A549 (cell line): ENCODE results near the gene HOXC13. TPM values are rescaled to one million over a fixed set of nuclear protein-coding genes. Genes with fewer than 3 reads are reported as not detected.

ENCODE experiments used
- ATAC-seq, 2 experiments: fragments of 200-7000 bp in 1 of 2; fragments of >200 bp in 1 of 2; cut with Nextera tagmentation in 1 of 2; cut with Tn5 transposase in 1 of 2; 3 replicates each; pipeline versions ENCODE4 v1.8.0 to v1.9.1; 2018 to 2020; ENCODE audit warnings: mild to moderate bottlenecking in 1 of 2, moderate library complexity in 1 of 2
- CTCF ChIA-PET: fragments of 300-600 bp; sonication (Branson Sonifier 250); formaldehyde crosslinking; extraction: SDS; loops from one replicate; lab custom pipeline; 2021; ENCODE audit warnings: antibody characterized with exemption, inconsistent platforms; lab: Yijun Ruan, JAX
- POLR2A ChIA-PET: fragments of 350-600 bp; formaldehyde crosslinking; extraction: SDS; loops from one replicate; lab custom pipeline; 2021; ENCODE audit warnings: antibody characterized with exemption, inconsistent platforms; lab: Yijun Ruan, JAX
- DNase-seq, 2 experiments: peaks; one replicate each; pipeline versions ENCODE4 v3.0.0 to v3.0.0-alpha.2; 2011 to 2016; ENCODE audit warnings: low read depth in 1 of 2, low spot score in 1 of 2
- FAIRE-seq: peaks from 2 replicates; lab custom pipeline; 2011; peaks lifted over from hg19 to GRCh38; lab: Jason Lieb, UNC
- H3K27ac ChIP-seq, 2 experiments: fragments of >200 bp; sonication (Bioruptor Twin); formaldehyde crosslinking; 3 replicates each; pipeline ENCODE4 v1.5.1; 2016 to 2017
- H3K4me1 ChIP-seq: fragments of >200 bp; sonication (Bioruptor Twin); formaldehyde crosslinking; 3 replicates; pipeline ENCODE4 v1.6.1; 2016
- H3K4me2 ChIP-seq: fragments of >200 bp; sonication (Bioruptor Twin); formaldehyde crosslinking; 3 replicates; pipeline ENCODE4 v1.6.1; 2016
- H3K4me3 ChIP-seq: fragments of >200 bp; sonication (Bioruptor Twin); formaldehyde crosslinking; 3 replicates; pipeline ENCODE4 v1.5.1; 2016
- H3K9me3 ChIP-seq: fragments of >200 bp; sonication (Bioruptor Twin); formaldehyde crosslinking; 3 replicates; pipeline ENCODE4 v1.6.1; 2016
- BCL3 ChIP-seq: fragments of >200 bp; sonication (Bioruptor Twin); formaldehyde crosslinking; IDR thresholded peaks from 3 replicates; pipeline ENCODE4 v1.6.1; 2016
- BHLHE40 ChIP-seq: IDR thresholded peaks from 2 replicates; pipeline ENCODE4 v1.6.1; 2012; ENCODE audit warnings: low read depth, low read length, inconsistent platforms
- CBX2 ChIP-seq: fragments of 200-600 bp; sonication (generic); IDR thresholded peaks from 2 replicates; pipeline ENCODE4 v1.6.1; 2016; ENCODE audit warnings: low read depth, mild to moderate bottlenecking, borderline replicate concordance
- CBX8 ChIP-seq: fragments of 200-600 bp; sonication (generic); IDR thresholded peaks from 2 replicates; pipeline ENCODE4 v1.6.1; 2016
- CHD4 ChIP-seq: fragments of 200-600 bp; sonication (generic); IDR thresholded peaks from 2 replicates; pipeline ENCODE4 v1.6.1; 2016; ENCODE audit warnings: antibody characterized with exemption, mild to moderate bottlenecking, borderline replicate concordance
- CTCF ChIP-seq: fragments of >200 bp; sonication (Bioruptor Twin); formaldehyde crosslinking; IDR thresholded peaks from 3 replicates; pipeline ENCODE4 v1.5.1; 2016
- EP300 ChIP-seq, 2 experiments: fragments of >200 bp; sonication (Bioruptor Twin); formaldehyde crosslinking; IDR thresholded peaks; 2 replicates in 1 of 2; 3 replicates in 1 of 2; pipeline ENCODE4 v1.6.1; 2016 to 2017
- FOSL2 ChIP-seq, 2 experiments: fragments of 450-650 bp in 1 of 2; fragments of >200 bp in 1 of 2; sonication (Bioruptor Twin) in 1 of 2; formaldehyde crosslinking; IDR thresholded peaks; 2 replicates each; pipeline versions ENCODE4 v1.5.0 to v1.6.1; 2016 to 2020; ENCODE audit warnings: mild to moderate bottlenecking in 1 of 2, moderate library complexity in 1 of 2
- FOXS1 ChIP-seq: fragments of 250-450 bp; sonication (Bioruptor Pico); IDR thresholded peaks from 2 replicates; pipeline ENCODE4 v1.5.0; 2020; ENCODE audit warnings: mild to moderate bottlenecking, moderate library complexity
- HEYL ChIP-seq: fragments of 250-450 bp; sonication (Bioruptor Pico); IDR thresholded peaks from 2 replicates; pipeline ENCODE4 v1.8.0; 2021; ENCODE audit warnings: mild to moderate bottlenecking, moderate library complexity
- HOXB5 ChIP-seq: fragments of 250-450 bp; sonication (Bioruptor Pico); IDR thresholded peaks from 2 replicates; pipeline ENCODE4 v1.5.0; 2020; ENCODE audit warnings: mild to moderate bottlenecking, moderate library complexity
- JUN ChIP-seq, 2 experiments: fragments of >200 bp; sonication (Bioruptor Twin); formaldehyde crosslinking; IDR thresholded peaks; 2 replicates in 1 of 2; 3 replicates in 1 of 2; pipeline ENCODE4 v1.6.1; 2016 to 2017
- KDM5A ChIP-seq: fragments of 200-600 bp; sonication (generic); IDR thresholded peaks from 2 replicates; pipeline ENCODE4 v1.6.1; 2016; ENCODE audit warnings: antibody characterized with exemption, mild to moderate bottlenecking
- MAX ChIP-seq: IDR thresholded peaks from 2 replicates; pipeline ENCODE4 v1.6.1; 2012
- NPAS2 ChIP-seq: fragments of 250-450 bp; sonication (Bioruptor Pico); IDR thresholded peaks from 2 replicates; pipeline ENCODE4 v1.8.0; 2022; ENCODE audit warnings: mild to moderate bottlenecking, moderate library complexity, borderline replicate concordance
- NR3C1 ChIP-seq: fragments of >200 bp; sonication (Bioruptor Twin); formaldehyde crosslinking; IDR thresholded peaks from 3 replicates; pipeline ENCODE4 v1.6.1; 2017
- POLR2AphosphoS2 ChIP-seq: conservative IDR thresholded peaks from 2 replicates; pipeline ENCODE4 v1.6.1; 2012; ENCODE audit warnings: low read length, improper control_type of control experiment, inconsistent platforms
- RAD21 ChIP-seq, 2 experiments: fragments of >200 bp in 1 of 2; sonication (Bioruptor Twin) in 1 of 2; formaldehyde crosslinking in 1 of 2; IDR thresholded peaks in 1 of 2; conservative IDR thresholded peaks in 1 of 2; 2 replicates in 1 of 2; 3 replicates in 1 of 2; pipeline ENCODE4 v1.6.1; 2012 to 2018; ENCODE audit warnings: inconsistent platforms in 1 of 2
- RARB ChIP-seq: fragments of 250-450 bp; sonication (Bioruptor Pico); IDR thresholded peaks from 2 replicates; pipeline ENCODE4 v1.8.0; 2021; ENCODE audit warnings: mild to moderate bottlenecking, moderate library complexity
- RCOR1 ChIP-seq: fragments of 150-350 bp; IDR thresholded peaks from 2 replicates; pipeline ENCODE4 v1.6.1; 2014; ENCODE audit warnings: antibody characterized with exemption, low read length, low read depth
- SMC3 ChIP-seq: fragments of >200 bp; sonication (Bioruptor Twin); formaldehyde crosslinking; IDR thresholded peaks from 3 replicates; pipeline ENCODE4 v1.6.1; 2018; ENCODE audit warnings: inconsistent platforms
- SREBF2 ChIP-seq: fragments of 450-650 bp; IDR thresholded peaks from 2 replicates; pipeline ENCODE4 v1.6.1; 2014; ENCODE audit warnings: mild to moderate bottlenecking, moderate library complexity
- TFCP2L1 ChIP-seq: fragments of 250-450 bp; sonication (Bioruptor Pico); IDR thresholded peaks from 2 replicates; pipeline ENCODE4 v1.5.0; 2021; ENCODE audit warnings: mild to moderate bottlenecking
- TP53 ChIP-seq: fragments of 250-450 bp; sonication (Bioruptor Pico); IDR thresholded peaks from 2 replicates; pipeline ENCODE4 v1.5.0; 2021; ENCODE audit warnings: mild to moderate bottlenecking, moderate library complexity
- ZC3H11A ChIP-seq: fragments of 450-650 bp; IDR thresholded peaks from 2 replicates; pipeline ENCODE4 v1.6.1; 2014; ENCODE audit warnings: antibody characterized with exemption, mild to moderate bottlenecking
- ZFP36 ChIP-seq: fragments of 450-650 bp; IDR thresholded peaks from 2 replicates; pipeline ENCODE4 v1.6.1; 2014; ENCODE audit warnings: borderline replicate concordance; ENCODE audit not compliant: partially characterized antibody
- ZSCAN20 ChIP-seq: fragments of 250-450 bp; sonication (Bioruptor Pico); IDR thresholded peaks from 2 replicates; pipeline ENCODE4 v1.8.0; 2022; ENCODE audit warnings: mild to moderate bottlenecking, moderate library complexity
- WGBS: methylation state at CpG from one replicate; pipeline ENCODE4 v1.1.6; 2017; ENCODE audit errors: missing lambda C conversion rate; 5-methylcytosine and 5-hydroxymethylcytosine counted together
- polyA plus RNA-seq, 4 experiments: library from polyadenylated mRNA; depleted of rRNA in 3 of 4; stranded (reverse); fragments of >200 nt; fragmentation: RNase III in 1 of 4; extraction: RNeasy Plus Mini Kit Qiagen cat#74134 plus additional on column Dnase treatment in 1 of 4; gene quantifications; 2 replicates in 3 of 4; 3 replicates in 1 of 4; pipeline ENCODE4 v1.2.3, GENCODE V29; 2011 to 2017
- TF ChIP-seq, protein P1 (sequence below): fragments of 250-450 bp; sonication (Bioruptor Pico); IDR thresholded peaks from 2 replicates; pipeline ENCODE4 v1.5.0; 2021; ENCODE audit warnings: mild to moderate bottlenecking, moderate library complexity, borderline replicate concordance

HOXC13 gene
- polyA plus RNA-seq, 2 of the 4 experiments (the other 2 are of a cell fraction) = 3.9 to 6.5 TPM

DNA sequence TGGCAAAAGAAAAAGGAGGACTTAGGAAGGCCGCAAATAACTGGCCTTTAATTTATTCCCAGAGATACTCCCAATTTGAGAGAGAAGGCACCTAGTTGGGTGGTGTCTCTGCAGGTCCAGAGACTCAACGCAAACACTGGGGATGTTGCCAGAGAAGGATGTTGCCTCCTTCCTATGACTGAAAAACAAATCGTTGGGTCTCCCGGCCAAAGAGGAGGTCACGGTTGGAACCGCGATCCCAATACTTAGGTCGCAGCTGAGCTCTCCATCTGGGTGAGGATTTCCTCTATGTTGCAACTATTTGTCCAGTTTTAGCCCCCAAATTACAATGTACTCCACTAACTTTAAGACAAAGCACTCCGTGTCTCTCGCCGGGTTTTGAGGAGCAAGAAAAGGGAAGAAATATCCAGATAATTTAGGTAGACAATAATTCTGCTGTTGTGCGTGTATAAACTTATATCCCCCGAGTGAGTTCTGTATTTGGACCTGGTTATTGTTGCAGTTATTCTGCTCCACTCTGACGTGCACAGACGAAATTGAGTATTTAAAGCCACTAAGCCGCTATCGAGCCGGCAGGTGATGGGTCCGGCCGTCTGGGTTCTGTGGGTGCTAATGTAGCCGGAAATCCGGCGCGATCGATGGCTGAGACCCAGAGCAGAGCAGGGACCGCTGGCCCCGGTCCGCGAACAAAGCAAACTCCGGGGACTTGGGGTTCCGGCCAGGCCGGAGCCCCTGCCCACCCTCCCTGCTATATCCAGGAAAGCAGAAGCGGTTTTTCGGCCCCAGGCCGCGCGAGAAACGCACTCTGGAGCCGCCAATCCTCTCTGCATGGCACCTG is 21.8 kb downstream of the HOXC13 start:
- no peak overlapping the region for H3K4me3 ChIP-seq
- no peak overlapping the region for H3K4me2 ChIP-seq
- no peaks in the 10 kb centered on the region for H3K9me3 ChIP-seq
- H3K4me1 ChIP-seq = peaks cover 9% of the 10 kb centered on the region; the same call in 1 of the 3 replicates
- no peak overlapping the region for H3K27ac ChIP-seq
- ATAC-seq = no peak
- 90% methylated on average over 39 of the region's 39 CpGs for WGBS
- CTCF ChIA-PET = interaction anchor here (0.9 to 2.3 kb wide), 8 partner anchors 8 to 258 kb away, joined by 3 to 10 read pairs (median 5); partner anchors contain the start of gene HOXC10
- FAIRE-seq = no peak
- POLR2A ChIA-PET = no interaction called here
- no peak for DNase-seq
- TF ChIP-seq HOXB5 (CRISPR knock-in tag) (no peak), SREBF2 (no peak), RARB (CRISPR knock-in tag) (no peak), CBX2 (no peak), ZSCAN20 (no peak), KDM5A (no peak), TFCP2L1 (CRISPR knock-in tag) (no peak), CHD4 (no peak), FOXS1 (CRISPR knock-in tag) (no peak), HEYL (CRISPR knock-in tag) (no peak)

DNA sequence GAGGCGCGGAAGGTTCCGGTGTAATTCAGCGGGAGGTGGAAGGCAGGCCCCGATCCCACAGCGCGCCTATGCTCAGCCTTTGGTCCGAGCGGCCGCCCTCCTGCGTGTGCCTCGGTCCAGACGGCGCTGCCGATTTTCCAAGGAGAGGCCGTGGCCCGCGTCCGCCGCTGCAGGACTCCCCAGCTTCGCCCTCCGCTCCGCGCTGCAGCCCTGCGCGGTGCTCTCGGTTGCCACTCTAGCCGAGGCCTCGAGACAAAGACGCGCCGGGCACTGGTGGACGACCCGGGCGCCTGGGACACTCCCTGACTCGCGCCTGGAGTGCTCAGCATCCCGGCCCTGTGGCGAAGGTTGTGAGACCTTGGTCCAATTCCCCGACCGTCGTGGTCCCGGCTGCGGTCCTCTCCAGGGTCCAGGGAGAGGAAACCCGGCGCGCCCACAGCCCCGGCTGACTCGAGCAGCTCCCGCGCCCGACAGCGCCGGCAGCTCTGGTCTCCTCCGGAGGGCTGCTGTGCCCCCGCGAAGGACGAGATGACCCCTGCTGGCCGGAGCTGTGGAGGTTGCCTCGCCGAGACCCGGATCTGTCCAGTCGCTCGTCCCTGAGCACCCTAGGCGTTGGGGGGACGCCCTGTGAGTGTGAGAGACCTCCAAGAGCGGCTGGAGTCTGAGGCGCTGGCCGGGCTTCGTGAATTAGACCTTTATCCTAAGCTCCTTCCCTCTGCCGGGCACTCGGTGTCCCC is 22.6 kb downstream of the HOXC13 start:
- DNase-seq = no peak
- ChIA-PET POLR2A (no interaction called here), CTCF (interaction anchor here (0.6 to 2.6 kb wide), 10 partner anchors 8 to 259 kb away, joined by 3 to 9 read pairs (median 4); partner anchors contain the start of gene HOXC10)
- peak; percentile 27; the same call in 2 of the 3 replicates for TF ChIP-seq SMC3
- TF ChIP-seq CTCF = no peak
- TF ChIP-seq ZFP36 = no peak
- TF ChIP-seq RAD21 (conservative IDR thresholded peaks at IDR 0.05 in 1 of 2, IDR thresholded peaks at IDR 0.05 in 1 of 2) = peak; percentile 26 to 42; a peak in 3 of 5 replicates
- no peak for TF ChIP-seq JUN (IDR thresholded peaks at IDR 0.05)
- no peak for TF ChIP-seq FOSL2 (IDR thresholded peaks at IDR 0.05)
- no peak for TF ChIP-seq FOSL2 (CRISPR knock-in tag; IDR thresholded peaks at IDR 0.05)
- no peak for TF ChIP-seq NR3C1
- no peak for TF ChIP-seq NPAS2 (CRISPR knock-in tag)
- Histone ChIP-seq H3K9me3 (no peaks in the 10 kb centered on the region), H3K4me1 (peaks cover 9% of the 10 kb centered on the region; the same call in 1 of the 3 replicates), H3K27ac (no peak overlapping the region), H3K4me2 (peak overlapping the region; percentile 1; the same call in 1 of the 3 replicates), H3K4me3 (no peak overlapping the region)
- 71% methylated on average over 46 of the region's 72 CpGs for WGBS
- FAIRE-seq = no peak
- ATAC-seq = peak; percentile 41 to 83; a peak in 4 of 6 replicates

- FAIRE-seq (no peak), ATAC-seq (no peak), DNase-seq (no peak)
- Histone ChIP-seq H3K4me1 (peaks cover 9% of the 10 kb centered on the region; the same call in 1 of the 3 replicates), H3K4me3 (no peak overlapping the region), H3K4me2 (no peak overlapping the region), H3K27ac (no peak overlapping the region), H3K9me3 (no peaks in the 10 kb centered on the region)
- WGBS = 82% methylated on average over 7 of the region's 7 CpGs
- ChIA-PET CTCF (interaction anchor here (0.9 to 2.6 kb wide), 5 partner anchors 22 to 216 kb away, joined by 3 to 9 read pairs (median 4); partner anchors contain the start of gene HOXC10), POLR2A (no interaction called here)
- no peak for TF ChIP-seq RCOR1
- TF ChIP-seq ZC3H11A = no peak
- no peak for TF ChIP-seq SREBF2
- TF ChIP-seq MAX = no peak
- TF ChIP-seq CBX8 = no peak
- TF ChIP-seq EP300 (IDR thresholded peaks at IDR 0.05) = no peak
- no peak for TF ChIP-seq TP53 (CRISPR knock-in tag)
- TF ChIP-seq ZSCAN20 = no peak
- TF ChIP-seq BHLHE40 = no peak
- TF ChIP-seq POLR2AphosphoS2 = no peak
- no peak for TF ChIP-seq KDM5A
- TF ChIP-seq, protein P1, sequence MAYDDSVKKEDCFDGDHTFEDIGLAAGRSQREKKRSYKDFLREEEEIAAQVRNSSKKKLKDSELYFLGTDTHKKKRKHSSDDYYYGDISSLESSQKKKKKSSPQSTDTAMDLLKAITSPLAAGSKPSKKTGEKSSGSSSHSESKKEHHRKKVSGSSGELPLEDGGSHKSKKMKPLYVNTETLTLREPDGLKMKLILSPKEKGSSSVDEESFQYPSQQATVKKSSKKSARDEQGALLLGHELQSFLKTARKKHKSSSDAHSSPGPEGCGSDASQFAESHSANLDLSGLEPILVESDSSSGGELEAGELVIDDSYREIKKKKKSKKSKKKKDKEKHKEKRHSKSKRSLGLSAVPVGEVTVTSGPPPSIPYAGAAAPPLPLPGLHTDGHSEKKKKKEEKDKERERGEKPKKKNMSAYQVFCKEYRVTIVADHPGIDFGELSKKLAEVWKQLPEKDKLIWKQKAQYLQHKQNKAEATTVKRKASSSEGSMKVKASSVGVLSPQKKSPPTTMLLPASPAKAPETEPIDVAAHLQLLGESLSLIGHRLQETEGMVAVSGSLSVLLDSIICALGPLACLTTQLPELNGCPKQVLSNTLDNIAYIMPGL = no peak
- TF ChIP-seq BCL3 = no peak
Observed at GRCh38 chr12:53963005-53963404, 24.4 kb downstream of the HOXC13 start.
